HFFc6 (cell line): ENCODE results near the gene KANK3. TPM values are rescaled to one million over a fixed set of nuclear protein-coding genes. Genes with fewer than 3 reads are reported as not detected.

ENCODE experiments used
- DNase-seq: peaks from one replicate; pipeline ENCODE4 v3.0.0-alpha.2; 2018
- H3K27ac Mint-ChIP-seq: 2 replicates; pipeline ENCODE4 v1.8.0; 2020; ENCODE audit warnings: mild to moderate bottlenecking, mixed read lengths
- H3K27me3 Mint-ChIP-seq: 2 replicates; pipeline ENCODE4 v1.8.0; 2021; ENCODE audit warnings: mild to moderate bottlenecking, moderate library complexity, mixed read lengths; ENCODE audit not compliant: insufficient read depth
- H3K36me3 Mint-ChIP-seq: 2 replicates; pipeline ENCODE4 v1.8.0; 2021; ENCODE audit warnings: low read depth, mixed read lengths
- H3K4me1 Mint-ChIP-seq: 2 replicates; pipeline ENCODE4 v1.8.0; 2020; ENCODE audit warnings: low read depth, mixed read lengths
- H3K4me3 Mint-ChIP-seq: 2 replicates; pipeline ENCODE4 v1.8.0; 2020; ENCODE audit warnings: mild to moderate bottlenecking, moderate library complexity, mixed read lengths
- H3K9me3 Mint-ChIP-seq: 2 replicates; pipeline ENCODE4 v1.8.0; 2020; ENCODE audit warnings: mild to moderate bottlenecking, mixed read lengths
- total RNA-seq, 6 experiments: library from RNA; stranded (reverse); fragmentation: NEBNext Ultra II Directional; extraction: Animal tissue kit (Norgen Biotek cat#: 25700); gene quantifications; 2 replicates in 1 of 6; 3 replicates in 5 of 6; pipeline ENCODE4 v1.2.3, GENCODE V29; 2021
- TF ChIP-seq, protein P1 (sequence below): fragments of 200-600 bp; sonication (generic); IDR thresholded peaks from 2 replicates; pipeline ENCODE4 v1.5.0; 2021; ENCODE audit warnings: antibody characterized with exemption, mild to moderate bottlenecking

The KANK3 gene
- total RNA-seq, 6 experiments from 2014 or later = 0.26 to 0.30 TPM; not detected in 4

DNA sequence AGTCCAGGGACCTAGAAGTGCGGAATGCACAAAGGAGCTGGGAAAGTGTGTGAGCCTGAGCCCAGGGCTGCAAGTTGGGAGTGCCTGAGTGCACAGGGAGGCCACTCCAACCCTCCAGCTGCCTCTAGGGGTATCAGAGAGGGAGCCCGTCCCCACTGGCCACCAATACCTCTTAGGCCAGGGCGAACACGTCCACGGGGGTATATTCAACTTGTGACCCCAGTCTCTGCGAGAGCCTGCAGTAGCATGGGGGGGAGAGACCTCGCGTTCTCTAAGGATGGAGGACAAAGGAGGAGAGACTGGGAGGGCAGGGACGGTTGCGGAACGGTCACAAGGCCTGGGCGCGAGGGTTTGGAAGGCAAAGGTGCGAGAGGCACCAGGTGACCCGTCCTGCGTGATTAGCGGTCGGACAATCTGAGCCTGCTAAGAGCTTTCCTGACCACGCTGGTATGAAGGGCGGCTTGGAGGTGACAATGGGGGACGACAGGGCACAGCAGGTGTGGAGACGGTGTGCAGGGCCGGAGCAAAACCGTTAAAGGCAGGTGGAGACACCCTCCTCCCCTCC is 35.6 kb downstream of the KANK3 start:
- Mint-ChIP-seq H3K4me1 (peaks cover 23% of the 10 kb centered on the region), H3K27me3 (no peaks in the 10 kb centered on the region; the same call in none of the 2 replicates), H3K9me3 (no peaks in the 10 kb centered on the region), H3K4me3 (peak overlapping the region; percentile 91), H3K27ac (peak overlapping the region; percentile 88), H3K36me3 (peaks cover 25% of the 10 kb centered on the region; the same call in 1 of the 2 replicates)
- DNase-seq = no peak
- TF ChIP-seq, protein P1, sequence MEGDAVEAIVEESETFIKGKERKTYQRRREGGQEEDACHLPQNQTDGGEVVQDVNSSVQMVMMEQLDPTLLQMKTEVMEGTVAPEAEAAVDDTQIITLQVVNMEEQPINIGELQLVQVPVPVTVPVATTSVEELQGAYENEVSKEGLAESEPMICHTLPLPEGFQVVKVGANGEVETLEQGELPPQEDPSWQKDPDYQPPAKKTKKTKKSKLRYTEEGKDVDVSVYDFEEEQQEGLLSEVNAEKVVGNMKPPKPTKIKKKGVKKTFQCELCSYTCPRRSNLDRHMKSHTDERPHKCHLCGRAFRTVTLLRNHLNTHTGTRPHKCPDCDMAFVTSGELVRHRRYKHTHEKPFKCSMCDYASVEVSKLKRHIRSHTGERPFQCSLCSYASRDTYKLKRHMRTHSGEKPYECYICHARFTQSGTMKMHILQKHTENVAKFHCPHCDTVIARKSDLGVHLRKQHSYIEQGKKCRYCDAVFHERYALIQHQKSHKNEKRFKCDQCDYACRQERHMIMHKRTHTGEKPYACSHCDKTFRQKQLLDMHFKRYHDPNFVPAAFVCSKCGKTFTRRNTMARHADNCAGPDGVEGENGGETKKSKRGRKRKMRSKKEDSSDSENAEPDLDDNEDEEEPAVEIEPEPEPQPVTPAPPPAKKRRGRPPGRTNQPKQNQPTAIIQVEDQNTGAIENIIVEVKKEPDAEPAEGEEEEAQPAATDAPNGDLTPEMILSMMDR = no peak

DNA sequence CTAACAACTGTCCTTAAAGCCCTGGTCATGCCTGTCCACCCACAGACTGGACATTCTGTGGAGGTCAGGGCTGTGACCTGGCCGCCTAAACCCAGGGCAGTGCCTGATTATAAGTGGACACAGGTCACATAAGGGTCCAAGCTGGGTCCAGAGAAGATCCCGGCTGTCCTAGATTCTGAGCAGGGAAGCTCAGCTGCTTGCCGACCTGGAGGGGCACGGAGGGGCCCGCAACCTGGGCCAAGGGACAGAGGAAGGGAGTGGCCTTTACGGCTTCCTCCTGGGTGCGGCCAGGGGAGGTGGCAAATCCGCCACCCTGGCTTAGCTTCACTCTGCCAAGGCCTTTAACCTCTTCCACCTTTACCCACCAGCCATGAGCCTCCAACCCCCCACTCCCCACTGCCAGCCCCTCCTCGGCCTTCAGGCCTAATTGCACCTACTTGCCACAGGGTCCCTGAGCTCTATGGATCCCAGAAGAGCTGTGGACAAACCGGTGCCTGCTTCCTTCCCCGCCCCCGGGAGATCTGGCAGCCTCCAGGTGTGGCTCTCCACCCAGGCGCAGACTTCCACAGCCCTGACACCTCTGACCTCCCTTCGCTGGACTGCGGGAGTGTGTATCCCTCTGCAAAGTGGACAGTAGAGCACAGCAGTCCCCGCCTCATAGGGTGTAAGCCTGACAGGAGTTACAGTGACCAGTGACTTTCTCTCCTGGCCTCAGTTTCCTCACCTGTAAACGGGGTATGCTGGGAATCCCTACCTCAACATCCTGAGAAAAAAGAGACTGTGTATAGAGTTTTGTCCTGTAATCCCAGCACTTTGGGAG is 36.6 kb downstream of the KANK3 start:
- H3K27ac Mint-ChIP-seq = no peak overlapping the region
- no peaks in the 10 kb centered on the region; the same call in none of the 2 replicates for H3K27me3 Mint-ChIP-seq
- peaks cover 25% of the 10 kb centered on the region; the same call in 1 of the 2 replicates for H3K36me3 Mint-ChIP-seq

DNA sequence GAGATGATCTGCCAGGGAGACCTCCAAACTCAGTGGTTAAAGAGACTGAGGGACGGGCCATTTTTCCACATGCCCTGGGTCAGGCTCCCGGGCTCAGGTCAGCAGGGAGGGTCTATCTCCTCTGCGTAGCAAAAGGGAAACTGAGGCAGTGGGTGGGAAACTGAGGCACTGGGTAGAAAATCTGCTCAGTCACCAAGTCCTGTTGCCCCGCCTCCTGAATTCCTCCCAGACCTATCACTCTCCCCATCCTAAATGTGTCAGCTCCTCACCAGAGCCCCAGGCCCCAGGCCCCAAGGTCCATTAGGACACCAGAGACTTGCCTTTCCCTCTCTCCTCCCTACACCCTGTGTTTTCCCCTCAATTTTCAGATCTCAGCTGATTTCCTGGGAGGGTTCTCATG is 37.3 kb downstream of the KANK3 start:
- peaks cover 23% of the 10 kb centered on the region for H3K4me1 Mint-ChIP-seq
- H3K9me3 Mint-ChIP-seq = no peaks in the 10 kb centered on the region
- no peak overlapping the region for H3K27ac Mint-ChIP-seq
- peak; percentile 0 for DNase-seq
- H3K36me3 Mint-ChIP-seq = peaks cover 21% of the 10 kb centered on the region; the same call in 1 of the 2 replicates
- TF ChIP-seq, protein P1 = no peak
- no peaks in the 10 kb centered on the region; the same call in none of the 2 replicates for H3K27me3 Mint-ChIP-seq
- no peak overlapping the region for H3K4me3 Mint-ChIP-seq

More for the DNA sequence above, 36.6 kb downstream of the KANK3 start:
- Mint-ChIP-seq H3K9me3 (no peaks in the 10 kb centered on the region), H3K4me3 (no peak overlapping the region; the same call in 1 of the 2 replicates), H3K4me1 (peaks cover 23% of the 10 kb centered on the region)
- TF ChIP-seq, protein P1 = no peak
- DNase-seq = no peak

DNA sequence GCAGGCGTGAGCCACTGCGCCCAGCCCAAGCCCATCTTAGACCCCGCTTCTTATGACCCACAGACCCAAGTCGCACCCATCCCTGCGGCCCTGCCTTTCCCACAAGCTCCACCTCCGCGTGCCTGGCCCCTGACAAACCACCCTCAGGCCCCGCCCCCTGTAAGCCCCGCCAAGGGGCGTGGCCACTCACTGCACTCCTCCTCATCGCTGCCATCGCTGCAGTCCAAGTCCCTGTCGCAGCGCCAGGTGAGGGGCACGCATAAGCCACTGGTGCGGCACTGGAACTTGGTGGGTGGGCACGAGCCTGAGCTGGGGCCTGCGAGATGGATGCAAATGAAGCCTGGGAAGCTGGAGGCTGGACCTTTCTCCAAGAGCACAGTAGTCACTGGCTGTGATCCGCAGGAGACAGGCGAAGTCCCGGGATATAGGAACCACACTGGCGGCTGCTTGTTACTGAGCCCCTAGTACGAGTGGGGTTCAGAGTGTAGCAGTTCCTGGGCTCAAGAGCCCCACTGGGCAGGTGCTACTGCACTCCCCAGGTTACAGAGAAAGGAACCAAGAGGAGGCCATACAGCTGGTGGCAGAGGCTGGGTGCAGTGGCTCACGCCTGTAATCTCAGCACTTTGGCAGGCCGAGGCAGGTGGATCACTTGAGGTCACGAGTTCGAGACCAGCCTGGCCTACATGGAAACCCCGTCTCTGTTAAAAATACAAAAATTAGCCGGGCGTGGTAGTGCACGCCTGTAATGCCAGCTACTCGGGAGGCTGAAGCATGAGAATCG is 38.0 kb downstream of the KANK3 start:
- peak; percentile 0 for DNase-seq
- Mint-ChIP-seq H3K27me3 (no peaks in the 10 kb centered on the region; the same call in none of the 2 replicates), H3K9me3 (no peaks in the 10 kb centered on the region), H3K4me3 (no peak overlapping the region), H3K36me3 (peaks cover 21% of the 10 kb centered on the region; the same call in 1 of the 2 replicates), H3K27ac (no peak overlapping the region), H3K4me1 (peaks cover 23% of the 10 kb centered on the region)
- TF ChIP-seq, protein P1 = no peak

DNA sequence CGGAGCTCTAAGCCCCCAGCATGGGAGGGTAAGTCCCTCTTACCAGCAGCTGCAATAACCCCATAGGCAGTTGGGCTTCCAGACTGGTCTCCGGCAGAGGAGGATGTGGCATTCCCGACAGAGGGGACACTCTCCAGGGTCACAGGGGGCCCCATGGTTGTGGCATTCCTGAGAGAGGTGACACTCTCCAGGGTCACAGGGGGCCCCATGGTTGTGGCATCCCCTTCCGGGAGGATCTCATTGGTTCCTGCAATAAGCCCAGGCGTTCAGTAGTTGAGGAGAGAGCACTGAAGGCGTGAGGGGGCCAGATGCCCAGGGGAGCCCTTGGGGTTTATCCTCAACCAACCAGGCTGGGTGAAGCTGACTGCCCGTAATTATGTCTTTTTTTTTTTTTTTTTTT is 40.3 kb downstream of the KANK3 start:
- Mint-ChIP-seq H3K4me1 (peaks cover 13% of the 10 kb centered on the region), H3K4me3 (no peak overlapping the region), H3K27me3 (no peaks in the 10 kb centered on the region; the same call in none of the 2 replicates), H3K36me3 (peaks cover 9% of the 10 kb centered on the region; the same call in 1 of the 2 replicates), H3K27ac (no peak overlapping the region), H3K9me3 (no peaks in the 10 kb centered on the region)
- DNase-seq = no peak
- TF ChIP-seq, protein P1 = no peak
